Stomach (tissue), 9 donors: ENCODE data around the gene PNKP. TPM values are rescaled to one million over a fixed set of nuclear protein-coding genes. Genes with fewer than 3 reads are reported as not detected.

Experiments
- DNase-seq, 2 donors: peaks; one replicate each; pipeline versions ENCODE4 v3.0.0 to v3.0.0-alpha.2; 2013 to 2019
- H3K27ac ChIP-seq, 5 donors: fragments of 200-600 bp in 4 of 5; sonication (generic) in 4 of 5; one replicate each; pipeline ENCODE4 v1.5.1; 2013 to 2019; ENCODE audit warnings: mild to moderate bottlenecking in 1 of 5, moderate library complexity in 1 of 5
- H3K27me3 ChIP-seq, 3 donors: fragments of 200-600 bp; sonication (generic); one replicate each; pipeline ENCODE4 v1.5.1; 2017 to 2019; ENCODE audit warnings: mixed run types in 1 of 3
- H3K36me3 ChIP-seq, 4 donors: fragments of 200-600 bp; sonication (generic); 1 replicate in 3 of 4; 2 replicates in 1 of 4; pipeline ENCODE4 v1.5.1; 2016 to 2019
- H3K4me1 ChIP-seq, 4 donors: fragments of 200-600 bp; sonication (generic); one replicate each; pipeline ENCODE4 v1.5.1; 2016 to 2019
- H3K4me3 ChIP-seq, 4 donors: fragments of 200-600 bp; sonication (generic) in 3 of 4; one replicate each; pipeline ENCODE4 v1.5.1; 2016 to 2019; ENCODE audit warnings: mild to moderate bottlenecking in 1 of 4
- H3K9me3 ChIP-seq, 4 donors: fragments of 200-600 bp; sonication (generic); one replicate each; pipeline ENCODE4 v1.5.1; 2016 to 2019
- EP300 ChIP-seq: sonication (generic); formaldehyde crosslinking; IDR thresholded peaks from one replicate; pipeline ENCODE4 v1.6.1; 2017; ENCODE audit warnings: antibody characterized with exemption
- POLR2A ChIP-seq, 4 donors: fragments of 450-650 bp; IDR thresholded peaks; one replicate each; pipeline ENCODE4 v1.6.1; 2016; ENCODE audit warnings: antibody characterized with exemption in 4 of 4, control low read depth in 2 of 4, mild to moderate bottlenecking in 1 of 4, moderate library complexity in 1 of 4
- POLR2AphosphoS5 ChIP-seq, 3 donors: sonication (generic); formaldehyde crosslinking; IDR thresholded peaks; one replicate each; pipeline ENCODE4 v1.6.1; 2016; ENCODE audit warnings: antibody characterized with exemption in 3 of 3
- WGBS, 5 donors: extraction: QIAGEN DNeasy Blood & Tissue Kit in 3 of 5; methylation state at CpG; one replicate each; pipeline versions ENCODE4 v1.1.5 to v1.1.7; 2013 to 2018; 5-methylcytosine and 5-hydroxymethylcytosine counted together
- intact Hi-C: fragments of 100-400 bp; cut with DNase I; formaldehyde crosslinking; loops from one replicate; pipeline ENCODE4 v1.15.1; 2023; ENCODE audit warnings: low total_unique reads
- polyA plus RNA-seq, 3 donors: library from polyadenylated mRNA; stranded (reverse); fragments of 200-250 nt; gene quantifications; one replicate each; pipeline ENCODE4 v1.2.3, GENCODE V29; 2013
- total RNA-seq, 5 donors: library from RNA; depleted of rRNA; stranded (reverse); fragments of >200 nt; gene quantifications; one replicate each; pipeline versions ENCODE4 v1.1.0 to v1.2.3, GENCODE V29; 2014 to 2016
- TF ChIP-seq, protein P1 (sequence below), 7 experiments: fragments of 450-650 bp in 4 of 7; fragments of 200-600 bp in 3 of 7; sonication (generic) in 3 of 7; IDR thresholded peaks; one replicate each; pipeline ENCODE4 v1.5.1; 2016 to 2019; ENCODE audit warnings: antibody characterized with exemption in 7 of 7, control low read depth in 2 of 7, mild to moderate bottlenecking in 1 of 7
- donor health status: healthy with polysubstance abuse.
- donor health status: Bipolar disorder and iron deficiency.
- donor health status: healthy.

The PNKP gene
- total and polyA plus RNA-seq, 8 donors: 30.3 to 208 (median 57.9) TPM

DNA sequence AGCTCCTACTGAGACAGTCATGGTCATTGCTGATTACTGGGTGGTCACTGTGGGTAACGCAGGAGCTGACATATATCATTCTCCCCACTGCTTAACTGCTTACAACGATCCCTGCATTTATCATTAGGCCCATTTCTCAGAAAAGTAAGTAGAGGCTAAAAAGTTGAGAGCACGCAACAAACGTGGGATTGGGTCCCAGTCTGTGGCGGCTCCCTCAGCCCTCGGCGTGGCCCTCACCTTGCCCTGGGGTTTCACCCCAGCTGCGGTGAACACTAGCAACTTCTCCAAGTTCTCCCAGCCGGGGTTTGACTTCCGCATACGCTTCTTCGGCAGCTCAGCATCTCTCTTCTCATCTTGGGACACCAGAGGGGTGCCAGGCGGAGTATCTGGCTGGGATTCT, 2.5 kb downstream of the PNKP start:
- H3K4me1 ChIP-seq: peaks cover 47 to 72% (median 65%) of the 10 kb centered on the region in 4 donors
- 85 to 92% (median 89%) methylated on average over 13 of the region's 13 CpGs for WGBS, 5 donors
- H3K27ac ChIP-seq: peak overlapping the region in 2 of 5 donors; percentile 7 to 96
- H3K27me3 ChIP-seq: no peaks in the 10 kb centered on the region
- H3K36me3 ChIP-seq: peaks cover 38 to 52% (median 50%) of the 10 kb centered on the region in 4 donors
- peak overlapping the region in 1 of 4 donors; percentile 15 for H3K4me3 ChIP-seq
- no peak for DNase-seq
- intact Hi-C loops: no loop called here
- TF ChIP-seq POLR2AphosphoS5 (IDR thresholded peaks at IDR 0.05) (no peak), POLR2A (IDR thresholded peaks at IDR 0.05) (no peak), EP300 (no peak)
- TF ChIP-seq, protein P1, sequence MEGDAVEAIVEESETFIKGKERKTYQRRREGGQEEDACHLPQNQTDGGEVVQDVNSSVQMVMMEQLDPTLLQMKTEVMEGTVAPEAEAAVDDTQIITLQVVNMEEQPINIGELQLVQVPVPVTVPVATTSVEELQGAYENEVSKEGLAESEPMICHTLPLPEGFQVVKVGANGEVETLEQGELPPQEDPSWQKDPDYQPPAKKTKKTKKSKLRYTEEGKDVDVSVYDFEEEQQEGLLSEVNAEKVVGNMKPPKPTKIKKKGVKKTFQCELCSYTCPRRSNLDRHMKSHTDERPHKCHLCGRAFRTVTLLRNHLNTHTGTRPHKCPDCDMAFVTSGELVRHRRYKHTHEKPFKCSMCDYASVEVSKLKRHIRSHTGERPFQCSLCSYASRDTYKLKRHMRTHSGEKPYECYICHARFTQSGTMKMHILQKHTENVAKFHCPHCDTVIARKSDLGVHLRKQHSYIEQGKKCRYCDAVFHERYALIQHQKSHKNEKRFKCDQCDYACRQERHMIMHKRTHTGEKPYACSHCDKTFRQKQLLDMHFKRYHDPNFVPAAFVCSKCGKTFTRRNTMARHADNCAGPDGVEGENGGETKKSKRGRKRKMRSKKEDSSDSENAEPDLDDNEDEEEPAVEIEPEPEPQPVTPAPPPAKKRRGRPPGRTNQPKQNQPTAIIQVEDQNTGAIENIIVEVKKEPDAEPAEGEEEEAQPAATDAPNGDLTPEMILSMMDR (IDR thresholded peaks at IDR 0.05): no peak
- no peaks in the 10 kb centered on the region for H3K9me3 ChIP-seq

GRCh38 chr19:49863935-49864320, 3.4 kb downstream of the PNKP start:
- Histone ChIP-seq H3K27ac (no peak overlapping the region), H3K36me3 (peaks cover 46 to 62% (median 59%) of the 10 kb centered on the region in 4 donors), H3K4me3 (no peak overlapping the region), H3K9me3 (no peaks in the 10 kb centered on the region), H3K4me1 (peaks cover 45 to 68% (median 61%) of the 10 kb centered on the region in 4 donors), H3K27me3 (no peaks in the 10 kb centered on the region)
- intact Hi-C loops: no loop called here
- WGBS, 5 donors: 91 to 96% (median 92%) methylated on average over 11 to 17 of the region's 17 CpGs
- TF ChIP-seq EP300 (no peak), POLR2A (IDR thresholded peaks at IDR 0.05) (no peak), POLR2AphosphoS5 (IDR thresholded peaks at IDR 0.05) (no peak)
- TF ChIP-seq, protein P1 (IDR thresholded peaks at IDR 0.05): no peak
- DNase-seq: no peak

- Histone ChIP-seq H3K4me3 (no peak overlapping the region), H3K27me3 (no peaks in the 10 kb centered on the region), H3K36me3 (peaks cover 51 to 67% (median 65%) of the 10 kb centered on the region in 4 donors), H3K4me1 (peaks cover 39 to 63% (median 55%) of the 10 kb centered on the region in 4 donors), H3K27ac (peak overlapping the region in 1 of 5 donors; percentile 75), H3K9me3 (no peaks in the 10 kb centered on the region)
- TF ChIP-seq, protein P1 (IDR thresholded peaks at IDR 0.05): no peak
- TF ChIP-seq POLR2A (IDR thresholded peaks at IDR 0.05) (no peak), POLR2AphosphoS5 (IDR thresholded peaks at IDR 0.05) (no peak), EP300 (no peak)
- intact Hi-C loops: no loop called here
- no peak for DNase-seq
- WGBS, 5 donors: 92 to 94% (median 93%) methylated on average over 24 of the region's 24 CpGs
These were observed 4.0 kb downstream of the PNKP start for GRCh38 chr19:49863254-49863934.

DNA sequence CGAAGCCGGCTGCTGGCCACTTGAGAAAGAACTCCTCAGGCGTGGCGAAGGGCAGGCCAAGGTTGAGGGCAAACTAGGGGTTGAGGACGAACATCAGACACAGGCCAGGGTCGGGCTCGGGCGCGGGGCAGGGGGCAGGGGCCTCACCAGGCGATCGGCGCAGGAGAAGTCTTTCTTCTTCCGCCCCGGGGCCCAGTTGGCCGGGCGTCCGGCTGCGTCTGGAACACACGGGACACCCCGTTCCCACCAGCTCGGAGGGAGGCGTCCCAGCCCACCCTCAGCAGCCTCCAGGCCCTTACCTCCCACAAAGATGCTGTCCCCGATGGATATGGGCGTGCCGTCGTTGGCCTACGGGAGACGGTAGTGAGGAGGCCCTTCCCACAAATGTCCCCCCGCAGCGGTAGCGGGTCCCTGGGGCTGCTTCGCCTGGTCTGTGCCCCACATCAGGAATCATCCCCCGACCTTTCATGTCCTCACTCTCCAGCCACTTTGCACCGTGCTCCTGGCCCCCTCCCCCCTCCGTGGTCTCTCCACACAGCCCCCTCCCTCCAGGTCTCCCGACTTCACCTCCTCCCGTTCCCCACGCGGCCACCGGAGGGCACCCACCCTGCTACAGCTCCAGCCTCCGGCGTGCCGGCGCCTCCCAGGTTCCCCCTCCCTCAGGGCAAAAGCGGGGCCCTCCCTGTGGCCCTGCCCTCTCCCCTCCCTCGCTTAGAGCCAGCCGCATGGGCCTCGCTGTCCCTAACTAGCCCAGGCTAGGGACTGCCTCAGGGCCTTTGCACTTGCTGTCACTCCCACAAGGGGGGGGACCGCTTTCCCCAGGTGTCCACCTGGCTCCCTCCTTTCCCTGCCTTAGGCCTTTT, 4.8 kb downstream of the PNKP start:
- Histone ChIP-seq H3K36me3 (peaks cover 59 to 75% (median 72%) of the 10 kb centered on the region in 4 donors), H3K27me3 (no peaks in the 10 kb centered on the region), H3K4me3 (no peak overlapping the region), H3K4me1 (peaks cover 39 to 55% (median 48%) of the 10 kb centered on the region in 4 donors), H3K27ac (peak overlapping the region in 3 of 5 donors; percentile 53 to 78 (median 75)), H3K9me3 (no peaks in the 10 kb centered on the region)
- intact Hi-C loops: no loop called here
- WGBS, 5 donors: 77 to 85% (median 83%) methylated on average over 46 to 49 of the region's 49 CpGs
- TF ChIP-seq POLR2AphosphoS5 (IDR thresholded peaks at IDR 0.05) (no peak), POLR2A (IDR thresholded peaks at IDR 0.05) (no peak), EP300 (no peak)
- TF ChIP-seq, protein P1 (IDR thresholded peaks at IDR 0.05): no peak
- DNase-seq: peak in 1 of 2 donors; percentile 43
